SH-SY5Y (cell line): ENCODE results near the gene RBM39.

Experiments
- GATA2 ChIP-seq: IDR thresholded peaks from 2 replicates; pipeline ENCODE4 v1.6.1; 2011; ENCODE audit warnings: mild to moderate bottlenecking, low read depth, low read length
- GATA3 ChIP-seq: IDR thresholded peaks from 2 replicates; pipeline ENCODE4 v1.6.1; 2011; ENCODE audit warnings: low read depth, mild to moderate bottlenecking, low read length, moderate library complexity

RBM39 gene

DNA sequence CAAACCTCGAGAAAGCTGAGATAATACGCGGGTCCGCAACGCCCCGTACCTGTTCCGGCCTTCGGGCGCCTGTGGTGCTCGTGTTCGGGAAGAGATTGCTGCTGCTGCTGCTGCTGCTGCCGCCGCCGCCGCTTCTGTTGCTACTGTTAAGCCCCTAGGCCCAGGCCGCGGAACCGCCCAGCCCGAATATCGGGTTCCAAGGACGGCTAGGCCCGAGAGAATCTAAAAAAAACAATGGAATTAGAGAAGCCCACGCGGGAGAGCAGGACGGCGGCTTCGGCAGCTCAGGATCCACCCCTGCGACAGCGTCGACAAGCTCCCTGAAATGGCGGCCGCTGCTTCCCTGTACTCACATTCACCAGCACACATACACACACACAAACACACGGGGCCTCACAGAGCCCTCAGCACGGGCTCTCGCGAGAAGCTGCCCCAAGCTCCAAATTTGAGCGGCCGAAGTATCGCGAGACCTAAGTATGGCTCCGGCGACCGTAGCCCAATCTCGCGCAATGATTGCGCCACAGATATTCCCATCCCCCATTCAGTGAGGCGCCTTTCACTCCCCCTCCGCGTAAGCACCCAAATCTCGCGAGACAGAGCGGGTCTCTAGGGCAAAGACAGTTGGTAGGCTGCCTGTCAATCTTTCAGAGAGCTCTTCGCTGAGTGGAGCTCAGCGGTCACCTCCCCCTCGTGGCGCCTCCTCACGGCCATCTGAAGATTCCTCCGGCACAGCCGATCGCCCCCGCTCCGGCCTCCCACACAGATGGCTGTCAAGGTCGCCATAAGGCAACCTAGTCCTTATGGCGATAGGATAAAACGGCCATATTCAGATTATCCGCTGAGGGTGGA, at the start of gene RBM39:
Gene RBM39 (minus strand): TSS at position 369 of the 849 bp plus-strand sequence. CDS start 1,386 bp downstream, outside the sequence.
- TF ChIP-seq GATA2 (peak; percentile 91), GATA3 (no peak)

DNA sequence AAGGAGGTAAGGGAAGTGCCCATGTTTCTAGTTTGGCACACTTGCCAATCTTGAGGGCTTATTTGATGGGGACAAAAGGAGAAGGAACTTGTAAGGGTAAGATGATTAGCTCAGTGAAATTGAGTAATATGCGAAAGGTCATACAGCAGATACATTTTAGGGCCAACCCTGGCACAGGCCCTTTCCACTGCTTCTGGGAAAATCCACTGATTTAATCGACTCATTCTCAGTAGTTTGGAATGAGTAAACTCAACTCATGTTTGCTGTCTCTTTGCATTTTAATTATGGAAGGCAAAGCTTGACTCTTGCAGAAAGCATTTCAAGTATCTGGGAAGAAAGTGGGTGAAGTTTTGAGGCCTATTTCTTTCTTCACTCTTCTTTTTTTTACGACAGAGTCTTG, 49.8 kb upstream of the RBM39 start:
- TF ChIP-seq GATA3 (no peak), GATA2 (no peak)

GRCh38 chr20:35791097-35791496, 49.0 kb upstream of the RBM39 start:
- TF ChIP-seq GATA3 (no peak), GATA2 (no peak)

GRCh38 chr20:35788796-35789195, 46.7 kb upstream of the RBM39 start:
- TF ChIP-seq GATA2 (no peak), GATA3 (no peak)

DNA sequence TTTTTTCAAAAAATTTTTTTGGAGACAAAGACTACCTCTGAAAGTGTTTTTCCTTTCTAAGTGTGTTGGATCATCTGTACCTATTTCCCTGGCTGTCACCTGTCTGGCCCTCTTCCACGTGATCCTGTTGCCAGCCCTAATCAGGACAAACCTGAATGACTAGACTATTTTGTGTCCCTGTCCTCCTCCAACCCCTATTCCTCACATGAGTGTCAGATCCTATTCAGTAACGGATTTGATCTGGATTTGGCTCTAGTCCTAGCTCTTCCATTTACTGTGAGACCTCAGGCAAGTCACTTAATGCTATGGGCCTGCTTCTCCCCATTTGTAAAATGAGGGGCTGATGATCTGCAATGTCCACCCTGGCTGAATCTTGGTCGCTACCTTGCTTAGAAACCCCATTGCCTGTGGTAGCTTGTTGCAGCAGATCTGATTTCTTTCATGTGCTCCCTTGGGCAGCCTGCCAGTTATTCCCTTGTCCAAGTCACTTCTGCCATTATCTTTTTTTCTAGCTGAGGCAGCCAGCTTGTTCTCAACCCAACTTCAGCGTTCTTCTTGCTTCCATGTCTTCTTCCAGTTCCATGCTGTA, 34.5 kb upstream of the RBM39 start:
- no peak for TF ChIP-seq GATA3
- no peak for TF ChIP-seq GATA2

DNA sequence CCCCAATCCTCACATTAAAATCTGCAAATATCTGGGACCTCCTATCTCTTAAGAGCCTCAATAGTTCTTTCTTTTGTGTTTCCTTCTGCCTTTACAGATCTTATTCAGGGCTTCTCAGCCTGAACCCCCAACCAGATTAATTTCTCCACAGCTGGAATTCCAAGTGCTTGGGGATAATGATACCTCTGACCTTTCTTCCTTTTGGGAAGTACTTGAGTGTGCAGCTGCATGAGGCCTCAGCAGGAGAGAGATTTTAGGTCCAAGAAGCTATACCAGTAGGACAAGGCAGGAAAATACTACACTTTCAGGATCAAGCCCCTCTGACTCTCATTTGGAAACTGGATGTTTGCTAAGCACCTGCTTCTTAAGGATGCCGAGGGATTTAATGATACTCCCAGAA, 32.3 kb upstream of the RBM39 start:
- no peak for TF ChIP-seq GATA2
- TF ChIP-seq GATA3, result no peak

GRCh38 chr20:35773154-35773751, 31.2 kb upstream of the RBM39 start:
- TF ChIP-seq GATA3 (no peak), GATA2 (no peak)

DNA sequence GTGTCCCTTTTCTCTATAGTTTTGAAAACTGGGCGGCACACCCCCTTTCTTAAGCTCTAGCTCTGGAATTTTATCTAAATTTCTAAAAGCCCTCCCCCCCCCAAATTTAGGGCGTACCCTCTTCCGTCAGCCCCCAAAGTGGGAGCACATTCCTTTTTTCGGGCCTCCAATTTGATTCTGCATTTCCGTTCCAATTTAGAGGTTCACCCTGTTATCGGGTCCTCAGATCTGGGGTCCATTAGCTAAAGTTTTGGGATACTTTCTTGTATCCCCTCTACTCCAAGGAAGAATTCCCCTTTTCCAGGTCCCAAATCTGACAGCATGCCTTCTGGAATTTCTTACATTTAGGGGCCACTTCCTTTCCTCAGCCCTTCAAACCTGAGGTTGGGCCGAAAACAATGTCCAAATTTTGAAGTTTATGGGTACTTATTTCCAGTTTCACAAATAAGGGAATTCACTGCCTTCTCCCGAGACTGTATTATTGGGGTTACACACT, 30.6 kb upstream of the RBM39 start:
- 0 out of 2 replicates have a peak, but pooled peaks have one; percentile 30 for TF ChIP-seq GATA2
- no peak for TF ChIP-seq GATA3

DNA sequence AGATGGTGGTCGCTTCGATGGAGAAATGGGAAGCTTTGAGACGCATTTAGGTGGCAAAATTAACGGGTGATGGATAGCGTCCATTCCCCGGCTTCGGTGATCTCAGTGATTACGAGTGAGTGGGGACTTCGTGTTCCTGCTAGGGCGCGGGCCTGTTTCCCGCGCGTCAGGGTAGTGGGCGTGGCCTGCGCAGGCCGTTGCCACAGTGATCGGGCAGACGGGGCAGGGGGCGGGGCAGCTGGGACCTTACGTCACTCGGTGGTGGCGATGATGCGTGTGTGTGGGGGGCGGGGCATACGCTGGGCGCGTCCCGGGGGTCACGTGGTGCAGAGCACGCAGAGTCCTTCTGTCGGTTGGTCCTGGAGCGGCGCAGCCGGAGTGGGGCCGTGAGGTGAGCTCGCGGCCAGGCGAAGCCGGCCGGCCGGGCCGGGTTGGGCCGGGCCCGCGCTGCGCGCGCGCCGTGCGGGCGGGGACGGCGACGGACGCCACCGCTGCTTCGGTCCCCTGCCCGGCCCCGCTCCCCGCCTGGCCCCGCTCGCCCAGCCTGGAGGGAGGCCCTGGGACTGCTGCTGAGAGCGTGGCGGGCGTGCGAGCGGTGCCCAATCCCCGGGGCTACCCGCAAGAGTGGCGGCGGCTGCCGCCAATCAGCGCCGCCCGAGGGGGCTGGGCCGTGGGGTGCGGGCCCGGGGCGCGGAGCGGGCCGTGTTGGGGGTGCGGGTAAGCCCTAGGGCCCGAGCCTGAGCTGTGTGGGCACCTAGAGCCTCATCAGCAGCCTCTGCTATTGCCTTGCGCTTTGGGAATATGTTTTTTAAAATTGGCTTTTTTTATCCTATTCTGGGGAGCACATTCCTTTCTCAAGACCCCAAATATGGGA, 29.9 kb upstream of the RBM39 start, which contains the start of gene PHF20:
Gene PHF20 (plus strand): TSS at position 327 of the 874 bp plus-strand sequence. CDS start 29,508 bp downstream, outside the sequence.
- no peak; the same call in 1 of the 2 replicates for TF ChIP-seq GATA2
- TF ChIP-seq GATA3, result no peak

- no peak for TF ChIP-seq GATA3
These were observed 29.3 kb upstream of the RBM39 start for GRCh38 chr20:35771367-35771688.

DNA sequence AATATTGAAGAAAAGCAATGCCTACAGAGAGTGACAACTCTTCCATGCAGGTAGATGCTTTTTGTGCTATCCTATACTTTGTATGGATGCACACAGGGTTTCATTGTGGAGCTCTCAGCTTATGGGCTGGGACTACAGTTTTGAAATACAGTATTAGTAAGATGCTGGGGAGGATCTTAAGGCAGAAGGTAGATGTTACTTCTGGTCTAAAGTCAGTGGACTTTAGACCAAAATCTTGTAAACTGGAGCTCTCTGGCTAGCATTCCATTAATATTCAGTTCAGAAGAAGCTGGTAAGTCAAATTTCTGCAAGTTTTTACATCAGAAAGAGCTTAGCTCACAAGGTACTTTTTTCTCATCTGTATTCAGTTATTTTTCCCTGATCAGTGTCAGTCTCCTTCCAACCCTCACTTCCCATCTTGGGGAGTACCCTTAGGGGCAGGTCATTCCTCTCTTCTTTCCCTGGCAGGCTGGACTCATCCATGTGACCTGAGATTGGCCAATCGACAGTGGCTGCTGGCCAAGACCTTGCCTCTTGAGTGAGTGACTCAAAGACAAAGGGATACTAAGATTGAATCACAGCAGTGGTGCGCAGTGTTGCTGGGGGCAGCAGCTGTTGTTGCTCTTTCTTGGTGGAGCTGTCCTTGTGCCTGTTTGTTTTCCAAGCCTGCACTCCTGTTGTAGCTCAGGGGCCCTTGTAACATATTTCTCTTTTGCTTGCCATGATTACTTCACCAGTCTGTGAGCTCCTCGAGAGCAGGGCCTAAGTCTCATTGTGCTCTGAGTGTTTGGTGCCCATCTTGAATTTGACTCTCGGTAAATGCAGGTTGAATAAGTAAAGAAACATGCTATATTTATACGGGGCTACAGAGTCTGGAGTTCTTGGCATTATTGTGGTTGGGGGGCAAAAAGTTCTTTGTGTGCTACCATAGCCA, 26.9 kb upstream of the RBM39 start:
- TF ChIP-seq GATA2 (no peak), GATA3 (no peak)

DNA sequence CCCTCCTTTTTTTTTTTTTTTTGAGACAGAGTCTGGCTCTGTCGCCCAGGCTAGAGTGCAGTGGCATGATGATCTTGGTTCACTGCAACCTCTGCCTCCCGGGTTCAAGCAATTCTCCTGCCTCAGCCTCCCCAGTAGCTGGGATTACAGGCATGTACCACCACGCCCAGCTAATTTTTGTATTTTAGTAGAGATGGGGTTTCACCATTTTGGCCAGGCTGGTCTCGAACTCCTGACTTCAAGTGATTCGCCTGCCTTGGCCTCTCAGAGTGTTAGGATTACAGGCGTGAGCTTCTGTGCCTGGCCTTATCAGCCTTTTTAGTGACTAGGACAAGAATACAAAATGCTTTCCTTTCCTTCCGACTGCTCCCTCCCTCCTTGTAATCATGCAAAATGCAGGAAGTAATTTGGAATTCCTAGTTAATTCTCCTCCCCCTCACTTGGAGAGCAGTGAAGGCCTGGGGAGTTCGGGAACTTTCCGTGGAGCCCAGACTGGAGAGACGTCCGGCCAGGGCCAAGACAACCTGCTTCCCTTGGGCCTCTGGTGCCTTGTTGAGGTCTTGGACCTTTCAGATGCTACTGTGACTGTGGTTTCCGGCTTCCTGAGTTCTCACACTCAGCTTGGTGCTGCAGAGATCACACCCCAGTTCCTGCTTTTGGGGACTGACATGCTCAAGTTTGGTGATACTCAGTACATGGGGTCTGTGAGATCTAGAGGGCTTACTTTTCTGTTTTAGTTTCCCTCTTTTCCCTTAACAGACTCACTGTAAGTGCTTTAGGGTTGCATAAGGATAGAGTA, 25.8 kb upstream of the RBM39 start:
- TF ChIP-seq GATA3 (no peak), GATA2 (no peak)
